NOMO-1 (cell line): ENCODE results near the gene PRPF40B.
A peak's percentile ranks its signal among the peaks of the same experiment; 100 is the strongest.

ENCODE experiments used
- DNase-seq, 2 experiments: peaks; one replicate each; lab custom pipeline; 2025; ENCODE audit not compliant: unreplicated experiment in 2 of 2; lab: John Stamatoyannopoulos, UW

Gene PRPF40B

GRCh38 chr12:49635036-49635435 lies 11.7 kb downstream of the PRPF40B start:
- DNase-seq, result no peak

GRCh38 chr12:49635656-49636055 lies 12.3 kb downstream of the PRPF40B start:
- no peak for DNase-seq

GRCh38 chr12:49636574-49636973 lies 13.2 kb downstream of the PRPF40B start:
- DNase-seq, result no peak

GRCh38 chr12:49636979-49637755 lies 13.8 kb downstream of the PRPF40B start:
- peak; percentile 24 to 57 for DNase-seq

- DNase-seq, result no peak
Measured at GRCh38 chr12:49641748-49642369, 18.5 kb downstream of the PRPF40B start.

- DNase-seq, result no peak
Measured at GRCh38 chr12:49642370-49642802, 19.0 kb downstream of the PRPF40B start.

GRCh38 chr12:49643135-49643534 lies 19.8 kb downstream of the PRPF40B start:
- no peak for DNase-seq

GRCh38 chr12:49643961-49644619 lies 20.7 kb downstream of the PRPF40B start:
- no peak for DNase-seq

- DNase-seq, result peak; percentile 54 to 76
Measured at GRCh38 chr12:49644620-49644994, 21.2 kb downstream of the PRPF40B start.

GRCh38 chr12:49645146-49646039 lies 22.0 kb downstream of the PRPF40B start:
- no peak for DNase-seq

- no peak for DNase-seq
Measured at GRCh38 chr12:49646331-49646830, 23.0 kb downstream of the PRPF40B start.

GRCh38 chr12:49646871-49647654 lies 23.7 kb downstream of the PRPF40B start:
- no peak for DNase-seq

- DNase-seq, result no peak
Measured at GRCh38 chr12:49647827-49648711, 24.7 kb downstream of the PRPF40B start.

- no peak for DNase-seq
Measured at GRCh38 chr12:49648712-49649003, 25.3 kb downstream of the PRPF40B start.

- DNase-seq, result no peak
Measured at GRCh38 chr12:49649445-49649844, 26.1 kb downstream of the PRPF40B start.

- DNase-seq, result no peak
Measured at GRCh38 chr12:49649892-49650291, 26.5 kb downstream of the PRPF40B start.

- DNase-seq, result no peak
Measured at GRCh38 chr12:49651855-49652254, 28.5 kb downstream of the PRPF40B start.

GRCh38 chr12:49652921-49653520 lies 29.7 kb downstream of the PRPF40B start:
- no peak for DNase-seq

GRCh38 chr12:49654715-49655114 lies 31.4 kb downstream of the PRPF40B start:
- no peak for DNase-seq
